NCI-H187 treated with DMSO at 0.1 percent for 48 hours (cell line): ENCODE measurements around the gene SEMA7A.

Experiments
- DNase-seq: peaks from one replicate; lab custom pipeline; 2025; lab: John Stamatoyannopoulos, UW

SEMA7A gene

DNA sequence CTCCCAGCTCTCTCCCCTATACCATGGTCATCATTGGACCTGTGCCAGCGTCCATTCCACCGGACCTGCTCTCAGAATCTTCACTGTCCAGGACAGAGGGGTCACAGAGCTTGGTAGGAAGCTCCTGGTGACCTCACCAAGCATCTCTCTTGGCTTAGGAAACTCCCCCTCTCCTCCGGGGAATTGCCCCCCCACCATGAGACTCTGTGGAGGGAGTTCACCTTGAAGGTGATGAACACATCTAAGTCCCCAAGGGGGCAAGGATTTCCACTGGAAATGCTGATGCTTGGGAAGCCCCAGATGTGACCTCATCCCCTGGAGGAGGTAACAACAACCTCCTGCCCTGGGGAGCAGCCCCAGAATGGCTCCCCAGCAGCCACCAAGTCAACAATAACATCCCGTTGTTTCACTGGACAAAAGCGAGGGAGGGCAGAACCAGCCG lies 3.2 kb downstream of the SEMA7A start:
- no peak for DNase-seq

DNA sequence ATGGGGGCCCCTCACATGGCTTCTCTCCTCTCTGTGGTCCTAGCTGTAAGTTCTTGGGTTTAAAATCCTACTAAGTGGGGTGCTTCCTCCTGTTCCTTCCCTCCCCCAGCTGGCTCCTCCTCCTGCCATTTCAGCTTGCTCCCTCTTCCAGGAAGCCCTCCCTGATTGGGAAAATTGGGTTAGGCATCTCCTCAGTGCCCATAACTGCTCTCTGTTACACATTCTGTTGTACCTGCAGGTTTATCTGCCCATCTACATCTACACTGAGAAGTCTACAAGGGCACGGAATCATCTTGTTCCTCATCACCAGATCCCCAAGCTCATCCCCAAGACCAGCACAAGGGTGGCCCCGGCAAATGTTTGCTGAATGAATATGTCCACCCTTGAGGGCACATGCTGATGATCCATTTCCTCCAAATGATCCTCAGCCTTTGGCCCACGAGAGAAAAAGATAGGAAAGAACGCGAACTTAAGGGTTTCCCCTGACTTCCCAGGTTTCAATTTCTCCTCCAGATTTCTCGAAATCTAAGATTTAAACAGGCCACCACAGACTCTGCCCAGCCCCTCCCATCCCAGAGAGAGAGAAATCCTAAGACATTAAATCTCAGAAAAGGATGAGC lies 3.9 kb downstream of the SEMA7A start:
- no peak for DNase-seq

DNA sequence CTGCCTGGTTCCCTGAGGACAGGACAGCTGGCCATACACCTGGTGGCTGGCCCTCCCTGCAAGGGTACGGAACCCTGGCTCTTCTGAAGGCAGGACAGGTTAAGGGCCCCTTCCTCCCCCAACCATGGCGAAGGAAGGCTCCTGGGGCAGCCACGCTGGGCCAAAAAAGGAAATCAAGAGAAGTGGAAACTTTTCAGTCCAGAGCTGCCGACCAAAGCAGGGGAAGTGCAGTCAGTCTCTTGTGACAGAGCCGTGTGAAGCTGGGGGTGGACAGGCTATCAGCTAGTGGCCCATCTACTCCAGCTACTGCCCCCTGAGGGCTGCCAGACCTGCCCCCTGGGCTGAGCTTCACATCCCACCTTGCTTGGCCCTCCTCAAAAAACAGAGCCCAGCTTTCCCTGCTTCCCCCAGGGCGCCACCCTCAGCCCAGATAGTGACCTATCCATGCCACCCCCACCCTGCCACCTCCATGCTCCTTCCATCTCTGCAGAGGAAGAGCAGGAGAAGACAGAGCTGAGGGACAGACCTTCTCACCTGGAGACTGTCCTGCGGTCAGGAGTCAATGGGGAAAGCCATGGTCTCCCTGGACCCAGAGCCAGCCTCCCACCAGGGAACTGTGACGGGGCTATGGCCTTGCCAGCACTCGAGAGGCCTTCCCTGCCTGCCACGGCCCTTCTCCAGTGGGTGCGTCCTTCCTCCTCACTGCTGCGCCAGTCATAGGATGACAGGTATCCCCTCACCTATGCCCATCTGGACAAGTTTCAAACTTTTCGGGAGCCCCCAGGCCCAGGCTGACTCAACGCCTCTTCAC lies 4.6 kb downstream of the SEMA7A start:
- no peak for DNase-seq

DNA sequence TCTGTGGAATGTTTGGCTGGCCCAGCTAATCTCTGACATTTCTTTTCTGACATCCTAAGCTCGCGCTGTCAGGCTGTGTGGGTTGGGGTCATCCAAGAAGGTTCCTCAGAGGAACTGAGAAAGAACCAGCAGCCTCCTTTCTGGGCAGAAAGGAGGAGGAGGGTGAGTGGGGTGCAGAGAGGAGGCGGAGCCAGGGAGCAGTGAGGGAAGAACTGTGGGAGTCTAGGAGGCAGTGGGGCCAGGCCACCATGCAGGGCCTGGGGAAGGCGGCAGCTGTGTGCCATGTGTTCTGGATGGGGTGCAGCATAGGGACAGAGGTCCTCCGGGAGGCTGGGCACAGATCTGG lies 5.3 kb downstream of the SEMA7A start:
- DNase-seq, result no peak

DNA sequence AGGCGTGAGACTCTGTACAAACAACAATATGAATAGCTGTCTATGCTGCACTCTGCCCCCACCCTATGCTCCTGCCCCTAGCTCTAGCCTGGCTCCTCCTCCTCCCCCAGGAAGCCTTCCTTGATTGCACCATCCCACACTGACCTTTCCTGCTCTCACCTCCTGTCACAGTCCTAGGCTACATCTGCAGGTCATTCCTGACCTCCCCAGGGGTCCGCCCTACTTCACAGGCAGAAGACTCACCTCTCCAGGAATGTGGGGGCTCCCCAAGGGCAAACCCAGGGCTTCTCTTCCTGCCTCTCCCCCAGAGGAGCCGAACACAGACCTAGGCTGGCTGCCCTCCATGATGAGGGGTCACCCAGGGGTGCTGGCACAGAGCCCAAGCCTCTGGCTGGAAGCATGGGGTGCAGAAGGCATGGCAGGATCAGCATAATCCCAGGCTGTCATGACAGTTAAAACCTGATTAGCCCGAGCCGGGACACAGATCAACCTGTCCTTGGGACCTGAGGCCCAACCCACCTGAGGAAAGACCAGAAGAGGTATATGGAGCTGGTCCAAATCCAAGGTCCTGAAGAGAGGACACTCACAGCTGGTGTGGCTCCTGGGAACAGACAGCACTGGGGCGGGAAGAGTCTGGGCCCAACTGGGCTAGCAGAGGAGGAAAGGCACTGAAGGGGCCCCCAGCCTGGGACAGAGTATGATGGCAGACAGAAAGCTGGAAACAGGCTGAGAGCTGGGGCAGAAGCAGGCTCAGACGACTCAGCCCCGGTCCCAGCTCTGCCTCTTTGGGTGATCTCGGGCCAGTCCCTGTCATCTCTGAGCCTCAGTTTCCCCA lies 5.9 kb downstream of the SEMA7A start:
- DNase-seq, result no peak

DNA sequence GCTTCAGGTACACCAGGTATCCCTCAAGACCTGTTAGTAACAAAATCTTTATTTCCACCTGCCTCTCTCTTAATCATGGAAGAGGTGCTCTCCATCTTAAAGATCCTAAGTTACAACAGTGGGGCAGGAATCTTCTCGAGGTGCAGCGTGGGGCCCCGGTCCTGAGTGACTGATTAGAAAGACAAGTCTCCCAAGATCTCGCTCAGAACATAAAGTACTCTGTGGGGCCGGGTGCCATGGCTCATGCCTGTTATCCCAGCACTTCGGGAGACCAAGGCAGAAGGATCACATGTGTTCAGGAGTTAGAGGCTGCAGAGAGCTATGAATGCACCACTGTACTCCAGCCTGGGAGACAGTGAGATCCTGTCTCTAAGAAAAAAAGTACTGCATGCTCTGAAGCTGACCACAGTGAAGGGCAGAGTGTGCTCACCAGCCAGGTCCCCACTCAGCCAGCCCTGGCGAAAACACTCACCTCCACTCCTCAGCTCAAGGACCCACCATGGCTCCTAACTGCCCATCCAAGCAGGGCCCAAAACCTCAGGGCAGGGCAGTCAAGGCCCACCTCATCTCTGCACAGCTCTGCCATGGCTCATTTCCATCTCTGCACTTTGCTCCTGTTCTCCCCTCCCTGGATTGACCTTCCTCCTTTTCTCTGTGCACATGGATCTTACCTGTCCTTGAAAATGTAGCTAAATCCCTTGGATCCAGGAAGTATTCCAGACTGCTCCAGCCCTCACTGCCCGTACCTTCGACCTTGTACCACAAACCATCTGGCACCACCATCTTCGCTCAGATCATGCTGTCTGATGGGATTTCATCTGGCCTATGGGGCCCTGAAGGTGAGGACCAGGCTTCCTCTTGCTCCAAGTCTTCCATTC lies 7.1 kb downstream of the SEMA7A start:
- DNase-seq, result no peak

DNA sequence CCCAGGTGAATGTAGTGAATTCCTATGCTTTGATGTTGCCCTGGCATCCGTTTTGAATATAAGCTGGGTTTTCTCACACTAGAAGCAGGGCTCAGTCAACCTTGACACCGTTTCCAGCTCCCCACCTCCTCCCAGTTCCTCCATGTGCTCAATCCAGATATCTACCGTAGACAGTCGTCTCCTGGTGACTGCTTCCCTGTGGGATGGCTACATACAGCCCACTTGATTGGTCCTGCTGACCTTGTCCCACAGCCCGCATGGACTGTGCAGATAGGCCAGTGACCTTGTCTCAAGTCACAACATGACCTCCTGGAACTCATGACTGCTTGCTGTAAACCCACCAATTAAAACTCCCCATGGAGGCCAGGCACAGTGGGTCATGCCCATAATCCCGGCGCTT lies 8.1 kb downstream of the SEMA7A start:
- DNase-seq, result no peak

DNA sequence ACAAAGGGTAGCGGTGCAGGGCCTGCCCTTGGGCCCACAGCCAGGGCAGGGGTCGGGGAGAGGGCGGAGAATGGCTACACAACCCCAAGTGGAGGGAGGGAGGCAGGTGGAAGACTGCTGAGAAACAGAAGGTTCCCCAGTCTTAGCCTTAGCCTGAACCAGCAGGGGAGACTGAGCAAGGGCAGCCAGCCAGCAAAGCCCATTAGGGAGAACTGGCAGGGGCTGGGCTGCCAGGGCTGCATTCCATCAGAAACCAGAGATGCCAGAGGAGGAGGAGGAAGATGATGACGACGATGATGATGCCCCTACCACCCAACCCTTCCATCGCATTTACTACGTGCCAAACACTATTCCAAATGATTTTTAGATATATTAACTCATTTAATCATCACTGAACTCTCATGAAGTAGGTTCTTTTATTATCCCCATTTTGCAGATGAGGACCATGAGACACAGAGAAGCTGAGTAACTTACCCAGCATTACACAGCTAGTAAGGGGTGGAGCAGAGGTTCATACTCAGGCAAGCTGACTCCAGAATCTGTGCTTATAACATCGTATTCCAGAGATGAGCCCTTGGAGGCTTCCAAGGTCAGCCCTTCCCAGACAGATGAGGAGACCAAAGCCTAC lies 8.7 kb downstream of the SEMA7A start:
- no peak for DNase-seq

DNA sequence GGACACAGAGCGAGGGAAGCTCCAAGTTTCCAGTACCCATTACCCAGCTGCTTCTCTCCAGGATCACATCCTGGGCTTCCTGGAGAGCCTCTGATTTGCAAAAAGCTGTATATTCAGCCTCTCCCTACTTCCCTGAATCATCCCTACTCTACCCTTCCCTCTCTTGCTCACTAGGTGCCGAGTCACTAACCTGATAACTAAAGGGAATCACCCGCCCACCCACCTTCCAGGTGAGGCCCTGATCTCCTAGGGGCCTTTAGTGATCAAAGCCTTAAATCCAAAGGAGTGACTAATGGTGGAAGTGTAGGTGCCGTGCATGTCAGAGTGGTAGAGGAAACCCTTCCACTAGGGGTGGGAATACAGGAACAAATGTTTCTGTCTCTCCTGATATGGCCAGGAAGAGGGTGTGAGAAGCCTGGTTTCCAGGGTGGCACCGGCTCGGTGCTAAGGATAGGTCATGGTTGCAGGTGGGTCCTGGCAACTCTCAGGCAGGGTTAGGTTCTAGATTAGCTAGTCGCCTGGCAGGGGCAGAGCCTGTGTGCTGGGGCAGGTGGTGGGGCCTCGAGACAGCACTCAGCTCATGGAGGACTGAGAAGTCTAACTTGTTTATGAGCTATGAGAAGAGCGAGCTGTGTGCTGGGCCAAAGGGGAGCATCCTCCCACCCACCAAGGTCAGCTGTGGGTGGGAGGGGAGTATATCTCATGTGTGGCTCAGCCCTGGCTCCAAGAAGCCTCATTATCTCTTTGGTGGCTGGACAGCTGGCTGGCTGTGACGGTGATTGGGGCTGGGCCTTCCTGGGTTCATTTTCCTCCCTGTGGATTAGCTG lies 10.1 kb downstream of the SEMA7A start:
- no peak for DNase-seq

DNA sequence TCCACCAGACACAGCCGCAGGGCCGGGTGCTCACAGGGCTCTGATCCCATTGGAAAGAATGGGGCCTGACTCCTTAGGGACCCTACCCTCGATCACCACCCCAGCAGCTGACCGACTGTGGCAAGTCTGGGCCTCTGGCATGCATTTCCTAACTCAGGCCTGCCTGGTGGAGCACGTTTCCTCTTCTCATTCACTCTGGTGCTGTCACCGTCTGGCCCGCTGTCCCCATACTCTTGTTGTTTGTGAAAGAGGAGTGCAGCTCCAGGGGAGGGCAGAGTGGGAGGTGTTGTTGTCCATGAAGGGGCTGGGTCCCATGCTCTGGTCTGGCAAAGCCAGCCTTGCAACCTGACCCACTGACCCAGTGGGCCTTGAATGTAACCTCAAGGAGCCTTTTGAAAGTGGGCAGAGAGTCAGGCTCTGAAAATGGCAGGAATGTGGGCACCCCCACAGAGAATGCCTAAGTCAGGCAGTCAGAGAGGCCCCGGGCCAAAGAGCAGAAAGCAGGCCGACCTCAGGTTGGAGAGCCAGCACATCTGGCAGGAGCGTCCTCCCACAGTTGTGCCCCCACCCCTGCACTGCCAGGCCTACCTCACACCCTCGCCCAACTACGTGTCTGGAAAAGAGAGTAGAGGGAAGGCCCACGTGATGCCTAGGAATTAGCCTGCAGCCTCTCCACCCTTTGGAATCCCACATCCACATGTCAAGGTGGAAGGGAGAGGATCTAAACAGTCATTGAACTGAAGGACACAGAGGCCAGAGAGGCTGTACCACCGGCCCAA lies 10.9 kb downstream of the SEMA7A start:
- DNase-seq, result no peak

DNA sequence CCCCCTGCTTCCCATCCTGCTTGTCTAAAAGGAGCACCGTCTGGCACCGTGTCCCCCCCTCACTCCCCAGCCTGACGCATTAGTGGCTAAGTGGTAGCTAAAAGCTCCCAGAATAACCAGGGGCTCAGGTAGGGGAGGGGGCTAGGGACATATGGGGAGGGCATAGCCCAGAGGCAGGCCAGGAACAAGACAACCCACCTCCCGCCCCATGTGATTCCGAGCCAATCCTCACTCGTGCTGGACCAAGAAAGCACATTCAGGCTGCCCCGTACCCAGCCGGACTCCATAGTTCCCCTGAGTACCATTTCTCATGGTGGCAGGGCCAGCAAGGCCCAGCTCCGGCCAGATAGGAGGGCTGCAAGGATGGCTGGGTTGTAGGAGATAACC lies 11.5 kb downstream of the SEMA7A start:
- no peak for DNase-seq

DNA sequence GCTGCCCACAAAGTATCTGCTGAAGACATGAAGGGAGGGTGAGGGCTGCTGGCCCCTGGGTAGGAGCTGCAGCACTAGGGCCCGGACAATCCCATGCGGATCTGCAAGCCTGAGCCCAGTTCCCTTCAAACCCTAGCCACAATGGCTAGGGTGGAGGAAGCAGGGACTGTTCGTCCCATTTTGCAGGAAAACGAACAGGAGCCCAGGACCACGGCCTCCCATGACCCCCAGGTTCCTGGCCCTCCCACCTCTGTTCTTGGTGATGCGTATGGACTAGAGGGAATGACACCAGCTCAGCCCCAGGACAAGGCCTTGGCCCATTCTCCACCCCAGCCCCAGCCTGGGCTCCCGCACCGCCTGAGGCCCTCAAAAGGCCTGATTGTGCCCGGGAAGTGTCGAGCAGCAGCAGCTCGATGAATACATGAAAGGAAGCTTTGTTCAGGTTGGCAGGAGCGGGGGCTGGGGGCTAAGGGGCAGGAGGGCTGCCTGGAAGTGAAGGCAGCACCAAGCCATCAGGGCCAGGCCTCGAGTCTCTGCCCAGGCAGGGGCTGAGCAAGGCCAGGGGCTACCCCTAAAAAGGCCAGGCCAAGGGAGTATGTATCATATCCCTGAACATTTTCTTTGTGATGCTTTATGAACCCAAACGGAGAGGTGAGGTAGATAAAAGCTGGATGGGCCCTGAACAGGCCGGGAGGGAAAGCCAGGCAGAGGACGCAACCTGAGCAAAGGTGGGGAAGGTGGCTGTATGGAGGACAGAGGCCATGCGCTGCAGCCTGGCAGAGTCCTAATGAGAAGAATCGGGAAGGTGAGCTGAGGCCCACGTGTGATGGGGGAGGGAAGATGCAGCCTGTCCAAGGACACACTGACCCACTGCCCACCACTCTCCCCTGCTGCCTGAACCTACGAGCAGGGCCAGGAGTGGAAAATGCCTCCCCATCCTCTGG lies 12.2 kb downstream of the SEMA7A start:
- DNase-seq, result no peak

DNA sequence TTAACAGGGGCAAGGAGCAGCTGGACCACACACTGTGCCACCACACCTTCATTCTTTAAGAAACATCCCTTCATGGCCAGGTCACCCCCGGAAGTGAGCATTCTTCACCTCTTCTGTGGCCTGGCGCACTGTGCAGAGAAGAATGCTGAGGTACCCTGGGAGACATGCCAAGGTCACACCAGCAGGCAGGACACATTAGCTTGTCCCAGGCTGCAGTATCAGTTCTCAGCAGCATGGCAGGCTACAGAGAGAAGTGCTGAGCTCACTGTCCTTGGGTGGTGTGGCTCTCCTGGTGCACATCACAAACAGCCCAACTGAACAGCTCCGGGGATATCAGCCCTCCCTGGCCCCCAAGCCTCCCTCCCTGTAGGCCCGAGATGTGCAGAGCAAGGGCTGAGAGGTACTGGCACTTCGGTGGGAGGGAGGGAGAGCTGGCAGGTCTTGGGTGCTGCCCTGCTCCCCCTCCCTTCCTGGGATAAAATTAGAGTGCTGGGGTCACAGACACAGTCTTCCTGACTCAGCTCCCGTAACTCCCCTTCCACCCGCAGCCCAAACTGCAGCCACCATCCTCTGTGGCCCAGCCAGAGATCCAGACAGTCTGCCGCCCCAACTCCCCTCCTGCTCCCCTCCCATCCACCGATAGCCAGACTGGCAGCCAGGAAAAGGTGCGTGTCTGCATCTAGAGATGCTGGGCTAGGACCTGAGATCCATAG lies 13.4 kb downstream of the SEMA7A start:
- DNase-seq, result no peak

DNA sequence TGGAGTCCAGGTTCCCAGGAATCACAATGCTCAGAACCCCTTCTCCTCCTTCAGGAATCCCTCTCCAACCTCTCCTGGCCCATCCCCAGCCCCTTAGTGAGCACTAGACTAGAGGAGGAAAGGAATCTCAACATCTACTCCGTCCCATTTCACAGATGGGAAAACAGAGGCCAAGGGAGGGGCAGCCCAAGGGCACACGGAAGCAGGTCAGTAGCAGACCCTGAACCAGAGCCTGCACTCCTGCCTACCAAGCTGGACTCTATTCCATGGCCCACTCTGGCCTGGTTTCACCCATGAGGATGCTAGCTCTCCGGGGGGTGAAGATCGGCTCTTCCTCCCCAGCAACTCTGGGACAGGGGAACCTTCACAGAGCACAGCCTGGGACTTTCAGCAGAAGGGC lies 14.3 kb downstream of the SEMA7A start:
- DNase-seq, result no peak

DNA sequence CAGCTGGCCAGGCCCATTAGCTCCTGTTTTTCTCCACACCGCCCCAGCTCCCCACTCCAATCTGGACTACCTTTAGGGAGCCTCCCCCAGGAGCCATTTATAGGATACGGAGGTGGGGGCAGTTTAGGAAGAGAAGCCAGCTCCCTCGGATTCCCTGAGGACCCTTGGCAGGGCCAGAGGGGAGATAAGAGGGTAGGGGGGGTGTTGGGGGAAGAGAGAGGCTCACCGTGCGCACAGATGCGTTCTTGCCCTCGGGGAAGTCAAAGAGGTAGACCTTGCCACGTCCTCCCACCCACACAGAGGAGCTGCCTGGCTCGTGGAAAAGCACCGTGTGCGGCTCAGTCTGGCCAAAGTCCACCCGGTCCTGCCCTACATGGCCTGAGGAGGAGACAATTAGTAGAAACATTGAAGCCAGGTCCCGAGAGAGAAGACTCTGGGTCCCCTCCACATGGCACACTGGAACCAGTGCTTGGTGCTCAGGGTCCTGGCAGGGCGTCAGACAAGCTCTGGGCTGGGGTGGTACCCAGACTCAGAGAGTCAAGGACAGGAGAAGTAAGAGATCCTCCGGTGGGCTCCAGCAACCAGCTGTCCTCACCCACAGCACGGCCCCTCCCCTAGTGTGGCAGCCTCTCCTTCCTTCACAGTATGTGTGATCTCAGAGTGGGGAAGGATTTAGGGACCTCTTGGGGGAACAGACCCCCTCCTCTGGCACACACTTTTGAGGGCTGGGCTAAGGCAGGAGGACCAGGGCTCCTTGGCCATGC lies 15.0 kb downstream of the SEMA7A start:
- DNase-seq, result no peak

DNA sequence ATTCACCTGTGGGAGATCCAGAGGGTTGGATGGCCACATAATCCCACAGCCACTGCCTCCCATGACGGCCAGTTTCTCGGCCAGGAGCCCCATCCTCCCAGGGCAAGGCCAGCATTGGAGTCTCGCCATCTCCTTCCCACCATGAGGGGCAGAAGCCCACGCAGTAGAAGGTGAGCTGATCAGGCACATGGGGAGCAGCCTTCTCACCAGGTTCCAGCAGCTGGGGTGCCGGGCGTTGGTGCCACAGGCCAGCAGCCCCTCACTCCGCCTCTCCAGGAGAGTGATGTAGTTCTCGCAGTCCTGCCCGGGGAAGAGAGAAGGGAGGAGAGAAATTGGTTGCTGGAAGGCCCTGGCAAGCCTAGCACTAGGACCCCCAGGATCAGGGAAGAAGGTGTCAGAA lies 16.1 kb downstream of the SEMA7A start:
- no peak for DNase-seq

DNA sequence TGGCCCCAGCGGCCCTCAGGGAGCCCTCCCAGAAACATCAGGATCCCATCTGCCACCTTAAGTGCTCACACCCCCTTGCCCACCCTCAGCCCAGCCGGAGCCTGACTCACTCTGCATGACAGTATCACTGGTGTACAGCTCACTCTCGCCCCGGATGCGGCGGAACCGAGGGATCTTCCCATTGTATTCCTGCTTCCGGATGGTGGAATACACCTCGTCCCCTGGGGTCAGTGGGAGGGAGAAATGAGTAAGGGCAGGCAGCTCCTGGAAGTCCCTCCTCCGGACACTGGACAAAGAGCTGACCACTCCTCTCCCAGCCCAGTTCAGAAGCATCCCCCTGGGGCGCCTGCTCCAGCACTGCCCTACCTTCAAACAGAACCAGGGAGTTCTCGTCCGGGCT lies 16.5 kb downstream of the SEMA7A start:
- DNase-seq, result no peak
